HG03439 (cell line): ENCODE data around the gene NAV2.

Experiments
- ATAC-seq: cut with Tn5 transposase; IDR thresholded peaks from one replicate; pipeline ENCODE4 v1.9.1; 2021; ENCODE audit warnings: mild to moderate bottlenecking, moderate library complexity; ENCODE audit not compliant: unreplicated experiment

The NAV2 gene

GRCh38 chr11:19683862-19684491 lies 28.7 kb upstream of the NAV2 start:
- no peak for ATAC-seq

GRCh38 chr11:19686234-19686633 lies 26.4 kb upstream of the NAV2 start:
- no peak for ATAC-seq

GRCh38 chr11:19687392-19687791 lies 25.2 kb upstream of the NAV2 start:
- no peak for ATAC-seq

- ATAC-seq = no peak
Observed at GRCh38 chr11:19689281-19690000, 23.2 kb upstream of the NAV2 start.

GRCh38 chr11:19690885-19691284 lies 21.8 kb upstream of the NAV2 start:
- no peak for ATAC-seq

- ATAC-seq = no peak
Observed at GRCh38 chr11:19691815-19692500, 20.7 kb upstream of the NAV2 start.

- no peak for ATAC-seq
Observed at GRCh38 chr11:19693146-19693545, 19.5 kb upstream of the NAV2 start.

GRCh38 chr11:19694796-19695345 lies 17.8 kb upstream of the NAV2 start:
- ATAC-seq = no peak

- ATAC-seq = no peak
Observed at GRCh38 chr11:19696073-19696472, 16.6 kb upstream of the NAV2 start.

GRCh38 chr11:19696904-19697303 lies 15.7 kb upstream of the NAV2 start:
- ATAC-seq = no peak

- no peak for ATAC-seq
Observed at GRCh38 chr11:19697721-19698121, 14.9 kb upstream of the NAV2 start.

GRCh38 chr11:19698493-19699292 lies 13.9 kb upstream of the NAV2 start:
- ATAC-seq = no peak

- ATAC-seq = no peak
Observed at GRCh38 chr11:19701421-19701820, 11.2 kb upstream of the NAV2 start.

GRCh38 chr11:19702620-19703019 lies 10.0 kb upstream of the NAV2 start:
- ATAC-seq = no peak

- no peak for ATAC-seq
Observed at GRCh38 chr11:19703211-19703610, 9.4 kb upstream of the NAV2 start.

GRCh38 chr11:19704213-19704612 lies 8.4 kb upstream of the NAV2 start:
- ATAC-seq = no peak

GRCh38 chr11:19705936-19706335 lies 6.7 kb upstream of the NAV2 start:
- ATAC-seq = no peak

- ATAC-seq = peak; percentile 10
Observed at GRCh38 chr11:19711911-19712280, 741 bp upstream of the NAV2 start.

- ATAC-seq = peak; percentile 12
Observed at GRCh38 chr11:19713196-19714021, 772 bp downstream of the NAV2 start.

- no peak for ATAC-seq
Observed at GRCh38 chr11:19714022-19714386, 1.4 kb downstream of the NAV2 start.
